Smooth muscle cell (in vitro differentiated cells): ENCODE measurements around the gene SESN1. TPM values are rescaled to one million over a fixed set of nuclear protein-coding genes. Genes with fewer than 3 reads are reported as not detected.

Source experiments
- DNase-seq: peaks from one replicate; lab custom pipeline; 2025; ENCODE audit not compliant: unreplicated experiment; lab: John Stamatoyannopoulos, UW
- H2AFZ ChIP-seq: fragments of 200-600 bp; sonication (generic); 2 replicates; pipeline ENCODE4 v1.6.0; 2016; ENCODE audit warnings: antibody characterized with exemption, low read depth, mild to moderate bottlenecking
- H3F3A ChIP-seq: fragments of 200-600 bp; sonication (generic); 2 replicates; pipeline ENCODE4 v1.6.0; 2017; ENCODE audit warnings: antibody characterized with exemption, low read depth
- H3K27ac ChIP-seq: fragments of 200-600 bp; sonication (generic); 2 replicates; pipeline ENCODE4 v1.5.1; 2016; ENCODE audit warnings: low read depth, mild to moderate bottlenecking
- H3K27me3 ChIP-seq: fragments of 200-600 bp; sonication (generic); 2 replicates; pipeline ENCODE4 v1.6.1; 2016; ENCODE audit warnings: low read depth, mild to moderate bottlenecking
- H3K36me3 ChIP-seq: fragments of 200-600 bp; sonication (generic); 2 replicates; pipeline ENCODE4 v1.5.1; 2016; ENCODE audit warnings: low read depth
- H3K4me1 ChIP-seq: fragments of 200-600 bp; sonication (generic); 2 replicates; pipeline ENCODE4 v1.5.1; 2016; ENCODE audit warnings: low read depth
- H3K4me2 ChIP-seq: fragments of 200-600 bp; sonication (generic); 2 replicates; pipeline ENCODE4 v1.6.0; 2016; ENCODE audit warnings: mild to moderate bottlenecking
- H3K4me3 ChIP-seq: fragments of 200-600 bp; sonication (generic); 2 replicates; pipeline ENCODE4 v1.5.1; 2016; ENCODE audit warnings: mild to moderate bottlenecking
- H3K79me2 ChIP-seq: fragments of 200-600 bp; sonication (generic); 2 replicates; pipeline ENCODE4 v1.6.0; 2016; ENCODE audit warnings: low read depth, mild to moderate bottlenecking
- H3K9ac ChIP-seq: fragments of 200-600 bp; sonication (generic); 2 replicates; pipeline ENCODE4 v1.6.0; 2016; ENCODE audit warnings: low read depth
- H3K9me3 ChIP-seq: fragments of 200-600 bp; sonication (generic); replicated peaks from 2 replicates; pipeline ENCODE4 v1.5.1; 2016; ENCODE audit warnings: low read depth
- H4K20me1 ChIP-seq: fragments of 200-600 bp; sonication (generic); 2 replicates; pipeline ENCODE4 v1.6.0; 2016; ENCODE audit warnings: low read depth
- WGBS: methylation state at CpG from one replicate; pipeline ENCODE4 v1.1.7; 2016; ENCODE audit warnings: low lambda C conversion rate; 5-methylcytosine and 5-hydroxymethylcytosine counted together
- polyA plus RNA-seq: library from polyadenylated mRNA; unstranded; fragments of >200 nt; fragmentation: Nextera tagmentation; extraction: Ambion mirVana; gene quantifications from 2 replicates; pipeline ENCODE4 v1.2.1, GENCODE V29; 2016
- total RNA-seq: library from RNA; depleted of rRNA; stranded (reverse); fragments of >200 nt; gene quantifications from 2 replicates; pipeline ENCODE4 v1.2.3, GENCODE V29; 2014
- TF ChIP-seq, protein P1 (sequence below): fragments of 200-600 bp; sonication (generic); IDR thresholded peaks from 2 replicates; pipeline ENCODE4 v1.5.1; 2017; ENCODE audit warnings: borderline replicate concordance, mild to moderate bottlenecking, antibody characterized with exemption; ENCODE audit not compliant: insufficient read depth, poor library complexity, severe bottlenecking

Gene SESN1
- total and polyA plus RNA-seq, 2 experiments from 2014 or later: 24.1 to 38.7 TPM

DNA sequence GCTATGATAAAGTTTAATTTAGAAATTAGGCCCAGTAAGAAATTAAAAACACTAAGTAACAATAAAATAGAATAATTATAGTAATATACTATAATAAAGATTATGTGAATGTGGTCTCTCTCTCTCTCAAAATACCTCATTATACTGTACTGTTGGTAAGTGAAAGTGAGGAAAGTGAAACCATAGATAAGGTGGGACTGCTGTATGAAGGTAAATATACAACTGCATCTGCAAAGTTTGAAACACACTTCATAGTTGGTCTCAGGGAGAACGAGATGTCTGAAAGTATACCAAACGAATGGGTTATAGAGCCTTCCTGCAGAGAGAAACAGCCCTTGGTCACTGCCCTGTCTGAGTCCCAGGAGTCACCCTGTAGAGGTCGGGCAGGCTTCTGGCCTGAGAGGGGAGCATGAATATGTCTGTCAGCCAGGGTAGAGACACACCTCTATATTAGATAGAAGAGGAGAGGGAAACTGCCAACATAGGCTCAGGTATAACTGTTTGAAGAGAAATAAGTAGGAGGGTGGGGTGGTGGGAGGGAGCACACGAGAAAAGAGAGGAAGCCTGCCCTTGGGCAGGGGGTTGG lies 31.8 kb downstream of the SESN1 start:
- H3K9ac ChIP-seq: no peak overlapping the region
- no peak overlapping the region for H3K4me2 ChIP-seq
- H3K9me3 ChIP-seq: no peaks in the 10 kb centered on the region
- peaks cover 6% of the 10 kb centered on the region for H3K79me2 ChIP-seq
- H3K27me3 ChIP-seq: no peaks in the 10 kb centered on the region
- TF ChIP-seq, protein P1, sequence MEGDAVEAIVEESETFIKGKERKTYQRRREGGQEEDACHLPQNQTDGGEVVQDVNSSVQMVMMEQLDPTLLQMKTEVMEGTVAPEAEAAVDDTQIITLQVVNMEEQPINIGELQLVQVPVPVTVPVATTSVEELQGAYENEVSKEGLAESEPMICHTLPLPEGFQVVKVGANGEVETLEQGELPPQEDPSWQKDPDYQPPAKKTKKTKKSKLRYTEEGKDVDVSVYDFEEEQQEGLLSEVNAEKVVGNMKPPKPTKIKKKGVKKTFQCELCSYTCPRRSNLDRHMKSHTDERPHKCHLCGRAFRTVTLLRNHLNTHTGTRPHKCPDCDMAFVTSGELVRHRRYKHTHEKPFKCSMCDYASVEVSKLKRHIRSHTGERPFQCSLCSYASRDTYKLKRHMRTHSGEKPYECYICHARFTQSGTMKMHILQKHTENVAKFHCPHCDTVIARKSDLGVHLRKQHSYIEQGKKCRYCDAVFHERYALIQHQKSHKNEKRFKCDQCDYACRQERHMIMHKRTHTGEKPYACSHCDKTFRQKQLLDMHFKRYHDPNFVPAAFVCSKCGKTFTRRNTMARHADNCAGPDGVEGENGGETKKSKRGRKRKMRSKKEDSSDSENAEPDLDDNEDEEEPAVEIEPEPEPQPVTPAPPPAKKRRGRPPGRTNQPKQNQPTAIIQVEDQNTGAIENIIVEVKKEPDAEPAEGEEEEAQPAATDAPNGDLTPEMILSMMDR: no peak
- no peaks in the 10 kb centered on the region for H3K4me1 ChIP-seq
- no peak for DNase-seq
- no peaks in the 10 kb centered on the region for H3K36me3 ChIP-seq
- H4K20me1 ChIP-seq: no peaks in the 10 kb centered on the region
- no peak overlapping the region for H3K27ac ChIP-seq
- 88% methylated on average over 3 of the region's 4 CpGs for WGBS
- no peaks in the 10 kb centered on the region for H3F3A ChIP-seq
- H2AFZ ChIP-seq: no peak overlapping the region
- no peak overlapping the region for H3K4me3 ChIP-seq

DNA sequence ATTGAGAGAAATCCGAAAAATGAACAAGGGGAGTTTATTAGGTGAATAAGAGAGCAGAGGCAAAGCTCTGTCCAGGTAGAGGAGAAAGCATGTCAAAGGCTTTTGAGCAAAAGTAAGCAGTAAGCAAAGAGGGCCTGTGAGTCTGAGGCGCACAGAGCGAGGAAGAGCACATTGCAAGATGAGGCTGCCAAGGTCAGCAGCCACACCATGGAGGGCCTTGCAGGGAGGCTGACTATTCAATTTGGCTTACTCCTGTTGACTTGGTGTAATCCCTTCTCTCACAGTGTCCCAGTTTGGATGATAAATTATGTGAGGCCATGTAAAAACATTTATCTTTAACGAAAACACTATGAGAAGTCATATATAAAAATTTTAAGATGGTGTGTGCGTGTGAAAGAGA lies 32.4 kb downstream of the SESN1 start:
- no peak overlapping the region for H3K9ac ChIP-seq
- H3K79me2 ChIP-seq: peaks cover 6% of the 10 kb centered on the region
- no peak overlapping the region for H3K27ac ChIP-seq
- 86% methylated on average over 5 of the region's 5 CpGs for WGBS
- no peak for DNase-seq
- TF ChIP-seq, protein P1: no peak
- no peaks in the 10 kb centered on the region for H3K4me1 ChIP-seq
- no peaks in the 10 kb centered on the region for H4K20me1 ChIP-seq
- H3F3A ChIP-seq: no peaks in the 10 kb centered on the region
- no peak overlapping the region for H3K4me3 ChIP-seq
- H2AFZ ChIP-seq: no peak overlapping the region
- no peak overlapping the region for H3K4me2 ChIP-seq
- H3K27me3 ChIP-seq: no peaks in the 10 kb centered on the region
- H3K9me3 ChIP-seq: no peaks in the 10 kb centered on the region
- no peaks in the 10 kb centered on the region for H3K36me3 ChIP-seq

DNA sequence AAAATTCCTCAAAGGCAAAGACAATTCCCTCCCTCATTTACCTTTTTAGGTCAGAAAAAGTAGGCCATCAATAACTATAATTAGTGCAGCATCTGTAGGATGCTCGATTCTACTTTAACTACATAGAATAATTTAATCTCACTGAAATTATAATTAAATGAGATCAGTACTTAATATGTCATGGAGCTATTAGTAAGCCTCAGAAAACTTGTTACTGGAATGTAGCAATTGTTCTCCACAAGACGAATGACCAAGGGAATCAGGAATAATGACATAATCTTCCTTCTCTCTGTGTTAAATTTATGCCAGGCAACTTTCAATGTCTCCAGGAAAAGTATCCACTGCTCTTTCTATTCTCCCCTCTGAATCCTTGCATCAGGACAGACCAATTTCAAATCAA lies 34.1 kb downstream of the SESN1 start:
- no peak for DNase-seq
- no peak overlapping the region for H3K9ac ChIP-seq
- TF ChIP-seq, protein P1: no peak
- no peak overlapping the region for H3K27ac ChIP-seq
- peaks cover 5% of the 10 kb centered on the region for H3F3A ChIP-seq
- no peak overlapping the region for H2AFZ ChIP-seq
- 81% methylated on average over 2 of the region's 2 CpGs for whole genome bisulfite sequencing
- peaks cover 6% of the 10 kb centered on the region for H3K79me2 ChIP-seq
- H3K4me3 ChIP-seq: no peak overlapping the region
- H3K4me1 ChIP-seq: peaks cover 3% of the 10 kb centered on the region
- H4K20me1 ChIP-seq: no peaks in the 10 kb centered on the region
- H3K27me3 ChIP-seq: no peaks in the 10 kb centered on the region
- no peaks in the 10 kb centered on the region for H3K9me3 ChIP-seq
- no peak overlapping the region for H3K4me2 ChIP-seq
- no peaks in the 10 kb centered on the region for H3K36me3 ChIP-seq

DNA sequence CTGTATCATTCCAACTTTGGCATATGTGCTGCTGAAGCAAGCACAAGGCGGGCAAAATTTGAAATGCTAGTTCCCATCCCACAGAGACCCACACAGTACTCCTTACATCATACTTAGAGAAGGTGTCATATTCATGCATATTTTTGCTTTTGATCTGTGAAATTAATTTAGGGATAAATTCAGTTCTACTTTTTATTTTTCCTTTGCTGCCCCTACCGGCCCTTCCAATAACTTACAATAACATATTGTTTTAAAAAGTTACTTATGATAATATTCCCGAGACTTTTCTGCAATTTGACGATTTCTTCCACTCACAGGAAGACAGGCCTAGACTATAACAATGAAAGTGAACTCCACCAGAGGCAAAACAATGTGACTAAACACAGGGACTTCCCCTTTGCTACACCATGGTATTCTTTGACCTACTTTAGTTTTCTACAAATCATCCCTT lies 35.0 kb downstream of the SESN1 start:
- Histone ChIP-seq H3K27ac (no peak overlapping the region), H3K9me3 (no peaks in the 10 kb centered on the region), H3K4me1 (peaks cover 3% of the 10 kb centered on the region), H3F3A (peaks cover 5% of the 10 kb centered on the region), H3K27me3 (no peaks in the 10 kb centered on the region), H3K9ac (no peak overlapping the region), H2AFZ (no peak overlapping the region), H4K20me1 (no peaks in the 10 kb centered on the region), H3K36me3 (no peaks in the 10 kb centered on the region), H3K4me2 (no peak overlapping the region), H3K4me3 (no peak overlapping the region), H3K79me2 (peaks cover 2% of the 10 kb centered on the region)
- TF ChIP-seq, protein P1: no peak
- DNase-seq: no peak
- WGBS: 92% methylated on average over 4 of the region's 4 CpGs
